ENCODE measurements around the gene TEX261. TPM values are rescaled to one million over a fixed set of nuclear protein-coding genes. Genes with fewer than 3 reads are reported as not detected.

Gene TEX261
- total RNA-seq, 1 experiment from 2014 or later, result 54.2 TPM

DNA sequence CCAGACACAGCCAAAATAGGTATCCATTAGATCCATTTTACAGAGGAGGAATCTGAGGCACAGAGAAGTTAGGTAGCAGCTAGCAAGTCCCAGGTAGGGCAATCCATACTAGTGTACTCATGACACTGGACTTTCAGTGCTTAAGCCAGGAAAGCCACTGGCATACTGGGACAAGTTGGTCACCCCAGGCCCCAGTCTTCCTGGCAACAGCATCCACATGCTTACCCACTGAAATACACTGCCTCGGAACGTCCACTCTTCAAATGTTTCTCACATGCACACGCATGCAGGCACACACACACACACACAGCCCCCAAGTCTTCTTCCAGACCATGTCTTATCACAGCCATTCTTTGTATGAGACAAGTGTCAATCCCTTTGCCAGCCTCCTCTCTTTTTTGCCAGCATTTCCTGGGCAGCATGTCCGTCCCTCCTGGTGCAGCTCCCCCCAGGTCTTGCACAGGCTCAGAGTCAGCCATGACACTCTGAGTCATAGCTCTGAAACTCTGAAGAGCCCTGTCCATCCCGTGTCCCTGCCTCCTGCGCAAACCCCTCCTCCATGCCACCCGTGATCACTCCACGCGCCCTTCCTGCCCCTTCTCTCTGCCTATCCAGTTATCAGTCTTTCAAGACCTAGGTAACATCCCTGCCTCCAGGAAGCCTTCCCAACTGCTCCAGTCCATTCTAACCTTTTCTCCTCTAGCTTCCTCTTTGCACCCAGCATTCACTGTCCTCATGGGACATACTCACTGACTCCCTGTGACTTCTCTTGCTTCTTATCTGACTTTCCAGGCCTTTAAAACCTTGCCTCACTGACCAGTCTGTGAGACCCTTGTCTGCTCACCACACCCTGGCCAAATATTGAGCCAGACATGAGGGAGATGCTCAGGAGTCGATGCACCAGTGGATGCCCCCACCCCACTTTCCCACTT lies 10.9 kb upstream of the TEX261 start:
- CTCF ChIA-PET, result no interaction called here
- Histone ChIP-seq H4K20me1 (ENCODE audit: low read length) (no peaks in the 10 kb centered on the region), H3K4me2 (ENCODE audit: low read length) (no peak overlapping the region), H3K9me3 (ENCODE audit: low read length) (no peaks in the 10 kb centered on the region), H3F3A (ENCODE audit: low read length, unreplicated experiment) (no peaks in the 10 kb centered on the region), H3K27me3 (ENCODE audit: low read length) (no peaks in the 10 kb centered on the region), H3K79me2 (ENCODE audit: low read length) (no peaks in the 10 kb centered on the region), H2AFZ (ENCODE audit: low read length) (no peak overlapping the region), H3K4me1 (ENCODE audit: insufficient read depth, low read length) (no peaks in the 10 kb centered on the region), H3K36me3 (ENCODE audit: low read depth, low read length) (no peaks in the 10 kb centered on the region), H3K4me3 (ENCODE audit: low read length) (no peak overlapping the region), H3K27ac (ENCODE audit: low read length) (no peak overlapping the region), H3K9ac (ENCODE audit: low read length) (no peak overlapping the region), H3K9me2 (replicated peaks; ENCODE audit: low read length) (no peaks in the 10 kb centered on the region)
- POLR2A ChIA-PET (ENCODE audit: unreplicated experiment), result no interaction called here
- DNase-seq, result no peak
- no TSS peak for BruUV-seq (replicated peaks)
- TF ChIP-seq, protein P1, sequence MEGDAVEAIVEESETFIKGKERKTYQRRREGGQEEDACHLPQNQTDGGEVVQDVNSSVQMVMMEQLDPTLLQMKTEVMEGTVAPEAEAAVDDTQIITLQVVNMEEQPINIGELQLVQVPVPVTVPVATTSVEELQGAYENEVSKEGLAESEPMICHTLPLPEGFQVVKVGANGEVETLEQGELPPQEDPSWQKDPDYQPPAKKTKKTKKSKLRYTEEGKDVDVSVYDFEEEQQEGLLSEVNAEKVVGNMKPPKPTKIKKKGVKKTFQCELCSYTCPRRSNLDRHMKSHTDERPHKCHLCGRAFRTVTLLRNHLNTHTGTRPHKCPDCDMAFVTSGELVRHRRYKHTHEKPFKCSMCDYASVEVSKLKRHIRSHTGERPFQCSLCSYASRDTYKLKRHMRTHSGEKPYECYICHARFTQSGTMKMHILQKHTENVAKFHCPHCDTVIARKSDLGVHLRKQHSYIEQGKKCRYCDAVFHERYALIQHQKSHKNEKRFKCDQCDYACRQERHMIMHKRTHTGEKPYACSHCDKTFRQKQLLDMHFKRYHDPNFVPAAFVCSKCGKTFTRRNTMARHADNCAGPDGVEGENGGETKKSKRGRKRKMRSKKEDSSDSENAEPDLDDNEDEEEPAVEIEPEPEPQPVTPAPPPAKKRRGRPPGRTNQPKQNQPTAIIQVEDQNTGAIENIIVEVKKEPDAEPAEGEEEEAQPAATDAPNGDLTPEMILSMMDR (conservative IDR thresholded peaks at IDR 0.05; ENCODE audit: low read depth, low read length), result no peak
- no peak for ATAC-seq
- intact Hi-C loops (cut with micrococcal nuclease), result no loop called here

DNA sequence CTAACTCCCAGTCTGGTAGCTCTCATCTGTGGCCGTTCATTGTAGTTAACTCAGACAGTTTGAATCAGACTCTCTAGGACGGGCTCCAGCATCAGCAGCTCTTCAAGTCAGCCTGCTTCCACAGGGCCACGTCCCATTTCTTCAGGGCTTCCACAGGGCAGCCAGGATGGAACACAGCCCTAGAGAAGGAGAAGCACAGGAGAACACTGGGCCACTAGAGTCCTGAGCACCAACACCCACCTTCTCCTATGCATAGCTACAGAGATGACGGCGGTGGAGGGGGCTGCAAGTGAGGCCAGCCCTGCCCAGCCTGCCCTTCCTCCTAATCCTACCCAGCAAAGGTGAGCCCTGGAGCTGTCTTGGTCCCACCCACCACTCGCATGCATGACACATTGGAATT lies 10.2 kb upstream of the TEX261 start:
- Histone ChIP-seq H3F3A (ENCODE audit: low read length, unreplicated experiment) (no peaks in the 10 kb centered on the region), H3K4me3 (ENCODE audit: low read length) (no peak overlapping the region), H4K20me1 (ENCODE audit: low read length) (no peaks in the 10 kb centered on the region), H3K9ac (ENCODE audit: low read length) (no peak overlapping the region), H3K9me3 (ENCODE audit: low read length) (no peaks in the 10 kb centered on the region), H3K27me3 (ENCODE audit: low read length) (no peaks in the 10 kb centered on the region), H3K9me2 (replicated peaks; ENCODE audit: low read length) (no peaks in the 10 kb centered on the region), H3K27ac (ENCODE audit: low read length) (no peak overlapping the region), H3K79me2 (ENCODE audit: low read length) (no peaks in the 10 kb centered on the region), H3K36me3 (ENCODE audit: low read depth, low read length) (no peaks in the 10 kb centered on the region), H3K4me2 (ENCODE audit: low read length) (no peak overlapping the region), H3K4me1 (ENCODE audit: insufficient read depth, low read length) (no peaks in the 10 kb centered on the region), H2AFZ (ENCODE audit: low read length) (no peak overlapping the region)
- ChIA-PET CTCF (no interaction called here), POLR2A (ENCODE audit: unreplicated experiment) (no interaction called here)
- intact Hi-C loops (cut with micrococcal nuclease), result no loop called here
- TF ChIP-seq EZH2phosphoT487 (IDR thresholded peaks at IDR 0.05; ENCODE audit: borderline replicate concordance, low read length), result no peak
- TF ChIP-seq EZH2 (IDR thresholded peaks at IDR 0.05; ENCODE audit: low read length, unreplicated experiment), result no peak
- TF ChIP-seq, protein P1 (conservative IDR thresholded peaks at IDR 0.05; ENCODE audit: low read depth, low read length), result no peak
- no peak for ATAC-seq
- no TSS peak for BruUV-seq (replicated peaks)
- no peak for DNase-seq

DNA sequence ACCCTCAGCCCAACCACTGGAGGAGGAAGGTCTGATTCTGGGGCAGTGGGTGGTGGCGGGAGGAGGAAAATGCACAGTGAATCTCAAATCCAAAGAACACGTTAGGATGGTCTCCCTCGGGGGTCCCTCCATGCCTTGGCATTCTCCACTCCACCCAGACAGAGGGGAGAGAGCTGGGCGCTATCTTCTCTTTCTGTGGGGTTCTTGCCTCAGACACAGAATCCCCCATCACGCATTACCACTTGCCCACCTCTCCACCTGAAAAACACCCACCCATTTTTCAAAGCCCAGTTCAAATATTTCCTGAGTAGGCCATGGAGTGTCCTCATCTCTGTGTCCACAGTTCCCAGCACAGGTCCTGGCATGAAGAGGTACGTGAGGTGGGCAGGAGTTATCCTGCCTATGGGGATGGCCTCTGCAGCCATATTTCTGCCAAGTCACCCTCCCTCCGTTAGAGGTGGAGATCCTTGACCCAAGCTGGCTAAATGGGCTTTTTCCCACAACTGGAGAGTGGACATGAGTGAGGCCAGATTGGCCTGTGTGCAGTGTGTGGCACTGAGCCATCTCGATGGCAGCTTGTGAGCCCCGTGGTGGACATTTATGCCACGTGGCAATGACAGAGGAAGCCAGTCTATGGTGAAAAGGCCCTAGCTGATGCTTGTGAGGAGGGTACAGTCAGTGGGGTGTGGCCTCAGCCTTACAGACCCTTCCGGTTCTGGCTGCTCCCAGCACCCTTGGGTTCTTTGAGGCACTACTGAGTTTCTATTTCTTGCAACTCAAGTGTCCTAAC lies 9.5 kb upstream of the TEX261 start:
- no peaks in the 10 kb centered on the region for H3K27me3 ChIP-seq (ENCODE audit: low read length)
- BruUV-seq (replicated peaks), result no TSS peak

More for the DNA sequence above, 9.5 kb upstream of the TEX261 start:
- TF ChIP-seq, protein P1 (conservative IDR thresholded peaks at IDR 0.05; ENCODE audit: low read depth, low read length), result no peak
- TF ChIP-seq EZH2 (IDR thresholded peaks at IDR 0.05; ENCODE audit: low read length, unreplicated experiment), result no peak
- no peak for TF ChIP-seq EZH2phosphoT487 (IDR thresholded peaks at IDR 0.05; ENCODE audit: borderline replicate concordance, low read length)
- ChIA-PET POLR2A (ENCODE audit: unreplicated experiment) (no interaction called here), CTCF (no interaction called here)
- Histone ChIP-seq H4K20me1 (ENCODE audit: low read length) (no peaks in the 10 kb centered on the region), H3K9me2 (replicated peaks; ENCODE audit: low read length) (no peaks in the 10 kb centered on the region), H3K9me3 (ENCODE audit: low read length) (no peaks in the 10 kb centered on the region), H3K36me3 (ENCODE audit: low read depth, low read length) (no peaks in the 10 kb centered on the region), H3K4me2 (ENCODE audit: low read length) (no peak overlapping the region), H3K9ac (ENCODE audit: low read length) (no peak overlapping the region), H3K79me2 (ENCODE audit: low read length) (no peaks in the 10 kb centered on the region), H3F3A (ENCODE audit: low read length, unreplicated experiment) (no peaks in the 10 kb centered on the region), H3K4me3 (ENCODE audit: low read length) (no peak overlapping the region), H2AFZ (ENCODE audit: low read length) (no peak overlapping the region), H3K4me1 (ENCODE audit: insufficient read depth, low read length) (no peaks in the 10 kb centered on the region), H3K27ac (ENCODE audit: low read length) (no peak overlapping the region)
- DNase-seq (no peak), ATAC-seq (no peak)
- intact Hi-C loops (cut with micrococcal nuclease), result no loop called here
